HUES64 (cell line): ENCODE data around the gene CYBA.

Experiments used
- H3K27ac ChIP-seq: 2 replicates; pipeline ENCODE4 v1.7.0; 2013; ENCODE audit warnings: low read depth, low read length, inconsistent platforms
- H3K27me3 ChIP-seq: 2 replicates; pipeline ENCODE4 v1.6.1; 2013; ENCODE audit warnings: mild to moderate bottlenecking, low read length; ENCODE audit not compliant: insufficient read depth
- H3K36me3 ChIP-seq: 2 replicates; pipeline ENCODE4 v1.6.1; 2013; ENCODE audit warnings: mild to moderate bottlenecking, low read length; ENCODE audit not compliant: insufficient read depth
- H3K4me1 ChIP-seq: 2 replicates; pipeline ENCODE4 v1.6.1; 2013; ENCODE audit warnings: mild to moderate bottlenecking, low read length, moderate library complexity; ENCODE audit not compliant: insufficient read depth
- H3K4me3 ChIP-seq: 2 replicates; pipeline ENCODE4 v1.5.1; 2013; ENCODE audit warnings: mild to moderate bottlenecking, low read length, moderate library complexity
- H3K9ac ChIP-seq: 2 replicates; pipeline ENCODE4 v1.6.1; 2013; ENCODE audit warnings: mild to moderate bottlenecking, low read depth, low read length
- H3K9me3 ChIP-seq: 2 replicates; pipeline ENCODE4 v1.6.1; 2013; ENCODE audit warnings: low read depth, low read length; ENCODE audit not compliant: insufficient read depth
- WGBS: fragments of 150-250, 120-280 bp; methylation state at CpG from one replicate; pipeline ENCODE4 v1.1.7; 2013; ENCODE audit warnings: missing lambda C conversion rate; 5-methylcytosine and 5-hydroxymethylcytosine counted together

Gene CYBA

DNA sequence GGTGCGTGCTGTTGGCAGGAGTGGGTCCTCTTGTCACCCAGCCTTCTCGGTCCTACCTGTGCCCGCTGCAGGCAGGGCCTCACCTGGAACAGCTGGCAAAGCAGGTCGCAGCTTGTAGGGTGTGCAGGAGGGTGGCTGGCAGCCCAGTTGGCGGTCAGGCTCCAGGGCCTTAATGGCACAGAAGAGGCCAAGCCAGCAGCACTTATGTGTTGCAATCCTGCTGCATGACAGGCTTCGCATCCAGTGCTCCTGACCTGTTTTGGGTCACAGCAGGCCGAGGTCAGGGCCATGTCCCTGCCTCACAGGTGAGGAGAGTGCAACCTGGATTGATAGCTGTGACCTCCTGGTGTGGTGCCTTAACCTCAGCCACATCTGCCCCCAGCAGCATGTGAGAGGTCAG lies 48.8 kb downstream of the CYBA start:
- no peaks in the 10 kb centered on the region for H3K27me3 ChIP-seq
- no peaks in the 10 kb centered on the region for H3K9me3 ChIP-seq
- no peaks in the 10 kb centered on the region for H3K4me1 ChIP-seq
- H3K27ac ChIP-seq = no peak overlapping the region
- no peak overlapping the region for H3K9ac ChIP-seq
- H3K4me3 ChIP-seq = no peak overlapping the region
- peaks cover 82% of the 10 kb centered on the region for H3K36me3 ChIP-seq
- 88% methylated on average over 7 of the region's 7 CpGs for WGBS

DNA sequence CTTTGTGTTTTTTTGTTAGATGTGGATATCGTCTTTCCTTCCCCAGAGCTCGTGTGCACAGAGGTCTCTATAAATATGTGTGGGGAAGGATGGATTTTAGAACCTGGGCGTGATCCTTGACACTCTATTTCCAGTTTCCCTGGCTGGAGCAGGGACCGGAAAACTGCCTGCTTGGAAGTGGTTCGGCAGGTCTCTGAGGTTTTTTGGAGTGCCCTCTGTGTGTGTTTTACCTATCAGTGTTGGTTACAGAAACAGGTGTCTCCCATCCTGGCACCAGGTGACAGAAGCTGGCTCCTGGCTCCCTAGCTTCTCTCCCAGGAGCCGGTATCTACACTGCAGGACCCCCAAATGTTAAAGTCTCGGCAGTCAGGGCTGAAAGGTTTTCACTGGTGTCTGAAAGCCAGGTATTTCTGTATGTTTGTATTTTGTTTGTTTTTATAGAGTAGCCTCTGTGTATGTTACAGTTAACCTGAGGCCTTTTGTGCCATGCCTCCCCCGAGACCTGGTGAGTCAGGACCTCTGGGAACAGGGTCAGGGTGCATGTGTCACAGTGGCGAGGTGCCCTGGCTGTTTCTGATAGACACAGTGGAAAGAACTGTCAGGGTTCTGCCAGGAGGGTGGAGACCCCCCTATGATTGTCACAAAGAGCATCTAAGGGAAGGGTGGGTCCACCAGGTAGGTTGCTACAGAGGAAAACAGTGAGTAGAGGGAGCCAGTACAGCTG lies 49.4 kb downstream of the CYBA start:
- Histone ChIP-seq H3K4me3 (no peak overlapping the region), H3K4me1 (no peaks in the 10 kb centered on the region), H3K27ac (no peak overlapping the region), H3K36me3 (peaks cover 78% of the 10 kb centered on the region), H3K9me3 (no peaks in the 10 kb centered on the region), H3K9ac (no peak overlapping the region), H3K27me3 (no peaks in the 10 kb centered on the region)
- 88% methylated on average over 9 of the region's 9 CpGs for WGBS

DNA sequence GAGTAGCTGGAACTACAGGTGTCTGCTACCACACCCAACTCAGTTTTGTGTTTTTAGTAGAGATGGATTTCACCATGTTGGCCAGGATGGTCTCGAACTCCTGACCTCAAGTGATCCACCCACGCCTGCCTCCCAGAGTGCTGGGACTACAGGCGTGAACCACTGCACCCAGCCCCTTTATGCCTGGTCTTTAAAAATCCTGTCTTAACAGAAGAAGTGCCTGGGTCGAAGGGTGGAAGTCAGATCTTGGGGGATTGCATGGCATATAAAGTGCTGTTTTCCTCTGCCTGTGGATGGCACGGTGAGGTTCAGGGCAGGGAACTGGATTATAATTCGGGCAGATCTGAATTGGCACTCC lies 50.3 kb downstream of the CYBA start:
- Histone ChIP-seq H3K9ac (no peak overlapping the region; the same call in 1 of the 2 replicates), H3K36me3 (peaks cover 69% of the 10 kb centered on the region), H3K4me1 (no peaks in the 10 kb centered on the region), H3K9me3 (no peaks in the 10 kb centered on the region), H3K4me3 (no peak overlapping the region), H3K27me3 (no peaks in the 10 kb centered on the region), H3K27ac (no peak overlapping the region)
- WGBS = 98% methylated on average over 6 of the region's 6 CpGs

DNA sequence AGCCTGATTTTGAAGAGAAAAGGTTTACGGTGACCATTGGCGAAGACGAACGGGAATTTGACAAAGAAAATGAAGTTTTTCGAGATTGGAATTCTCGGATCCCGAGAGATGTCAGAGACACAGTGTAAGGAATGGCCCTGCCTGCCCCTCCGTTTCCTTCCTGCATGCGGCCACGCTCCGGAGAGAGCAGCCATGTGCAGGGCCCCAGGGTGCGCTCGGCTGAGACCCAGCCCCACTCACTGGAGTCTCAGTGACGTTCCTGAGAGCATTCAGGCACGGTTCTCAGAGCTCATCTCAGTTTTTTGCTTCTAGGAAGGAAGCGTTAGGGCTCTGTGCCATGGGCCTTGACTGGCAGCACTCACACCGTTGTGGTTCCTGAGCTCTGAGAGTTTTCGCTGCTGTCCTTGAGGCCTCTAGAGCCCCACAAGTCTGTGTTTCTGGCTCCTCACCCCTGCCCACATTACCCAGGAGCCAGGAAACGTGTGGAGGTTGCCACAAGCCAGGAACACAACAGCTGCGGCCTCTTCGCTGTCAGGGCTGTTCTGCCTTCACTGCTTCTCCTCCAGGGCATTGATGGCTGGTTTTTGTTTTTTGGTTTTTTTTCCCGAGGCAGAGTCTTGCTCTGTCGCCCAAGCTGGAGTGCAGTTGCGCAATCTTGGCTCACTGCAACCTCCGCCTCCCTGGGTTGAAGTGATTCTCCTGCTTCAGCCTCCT lies 50.9 kb downstream of the CYBA start:
- no peak overlapping the region for H3K9ac ChIP-seq
- H3K36me3 ChIP-seq = peaks cover 63% of the 10 kb centered on the region
- no peaks in the 10 kb centered on the region for H3K27me3 ChIP-seq
- H3K4me1 ChIP-seq = no peaks in the 10 kb centered on the region
- WGBS = 95% methylated on average over 25 of the region's 25 CpGs
- no peak overlapping the region for H3K27ac ChIP-seq
- H3K4me3 ChIP-seq = no peak overlapping the region
- H3K9me3 ChIP-seq = no peaks in the 10 kb centered on the region

DNA sequence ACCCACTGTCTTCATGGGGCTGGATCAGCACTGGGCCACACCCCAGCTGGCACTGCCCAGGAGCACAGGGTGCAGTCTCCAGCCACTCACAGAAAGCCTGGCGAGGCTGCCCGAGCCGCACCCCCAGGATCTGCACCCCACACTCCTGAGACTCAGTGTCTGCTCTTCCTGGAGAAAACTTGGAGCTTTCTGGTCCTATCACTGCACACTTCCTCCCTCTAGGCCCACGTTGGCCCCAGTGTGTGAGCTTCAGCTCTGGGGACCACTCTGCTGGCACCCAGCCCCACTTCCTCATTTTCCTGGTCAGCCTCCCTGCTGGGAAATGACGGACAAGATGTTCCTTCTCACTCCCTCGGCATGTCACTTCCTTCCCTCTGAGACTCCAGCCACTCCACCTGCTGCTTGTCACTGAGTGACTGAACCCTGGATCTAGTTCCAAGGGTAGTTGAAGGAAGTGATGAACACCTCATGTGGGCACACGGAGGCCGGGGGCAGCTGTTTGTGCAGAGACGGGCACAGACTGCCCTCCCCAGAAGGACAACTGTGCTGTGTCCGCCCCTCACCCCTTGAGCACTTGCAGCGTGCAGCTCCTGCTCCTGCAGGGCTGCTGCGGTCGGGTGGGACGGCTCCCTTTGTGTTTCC lies 51.6 kb downstream of the CYBA start:
- H3K9ac ChIP-seq = no peak overlapping the region
- H3K4me3 ChIP-seq = no peak overlapping the region
- no peaks in the 10 kb centered on the region for H3K9me3 ChIP-seq
- H3K4me1 ChIP-seq = no peaks in the 10 kb centered on the region
- WGBS = 93% methylated on average over 14 of the region's 14 CpGs
- H3K36me3 ChIP-seq = peaks cover 61% of the 10 kb centered on the region
- H3K27ac ChIP-seq = no peak overlapping the region
- no peaks in the 10 kb centered on the region for H3K27me3 ChIP-seq

DNA sequence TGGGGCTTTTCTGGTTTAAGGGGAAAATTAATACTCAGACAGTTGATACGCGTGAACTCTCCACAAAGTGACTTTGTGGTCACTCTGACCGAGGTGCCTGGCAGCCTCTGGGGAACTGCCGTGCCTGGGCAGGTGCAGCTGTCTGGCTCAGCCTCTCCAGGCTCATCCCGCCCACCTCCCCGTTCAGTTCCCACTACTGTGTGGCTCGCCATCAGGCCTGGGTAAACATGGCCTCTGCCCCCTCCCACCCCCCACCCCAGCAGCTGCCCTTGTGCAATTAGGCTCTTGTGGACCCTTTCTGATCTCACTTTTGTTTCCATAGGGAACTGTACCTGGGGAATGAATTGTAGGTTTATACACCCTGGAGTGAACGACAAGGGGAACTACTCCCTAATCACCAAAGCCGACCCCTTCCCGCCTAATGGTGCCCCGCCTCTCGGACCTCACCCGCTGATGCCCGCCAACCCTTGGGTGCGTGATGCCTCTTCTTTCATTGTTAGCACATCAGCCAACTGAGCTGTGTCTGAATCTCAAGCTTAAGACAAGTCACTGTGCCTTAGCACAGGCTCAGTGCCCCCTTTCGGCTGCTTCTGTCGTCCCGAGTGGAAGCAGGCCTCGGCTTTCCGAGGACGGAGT lies 52.9 kb downstream of the CYBA start:
- no peaks in the 10 kb centered on the region for H3K27me3 ChIP-seq
- H3K9ac ChIP-seq = no peak overlapping the region
- WGBS = 91% methylated on average over 21 of the region's 21 CpGs
- H3K9me3 ChIP-seq = no peaks in the 10 kb centered on the region
- H3K4me3 ChIP-seq = no peak overlapping the region
- peaks cover 68% of the 10 kb centered on the region for H3K36me3 ChIP-seq
- no peak overlapping the region for H3K27ac ChIP-seq
- no peaks in the 10 kb centered on the region for H3K4me1 ChIP-seq

DNA sequence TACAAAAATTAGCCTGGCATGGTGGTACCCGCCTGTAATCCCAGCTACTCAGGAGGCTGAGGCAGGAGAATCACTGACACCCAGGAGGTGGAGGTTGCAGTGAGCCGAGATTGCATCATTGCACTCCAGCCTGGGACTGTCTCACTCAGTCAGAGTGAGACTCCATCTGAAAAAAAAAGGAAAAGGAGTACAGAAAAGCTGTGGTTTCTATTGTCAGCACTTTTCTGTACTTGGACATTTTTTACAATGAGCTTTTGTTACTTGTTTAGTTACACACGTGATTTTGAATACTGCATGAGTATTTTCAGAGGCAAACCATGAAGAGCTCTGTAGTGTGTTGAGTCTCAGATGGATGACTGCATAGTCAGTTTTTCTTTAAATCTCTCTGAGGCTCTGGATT lies 54.4 kb downstream of the CYBA start:
- Histone ChIP-seq H3K4me3 (no peak overlapping the region), H3K4me1 (no peaks in the 10 kb centered on the region), H3K9me3 (no peaks in the 10 kb centered on the region), H3K27ac (no peak overlapping the region), H3K36me3 (peaks cover 58% of the 10 kb centered on the region), H3K27me3 (no peaks in the 10 kb centered on the region), H3K9ac (no peak overlapping the region)
- 94% methylated on average over 3 of the region's 3 CpGs for WGBS

DNA sequence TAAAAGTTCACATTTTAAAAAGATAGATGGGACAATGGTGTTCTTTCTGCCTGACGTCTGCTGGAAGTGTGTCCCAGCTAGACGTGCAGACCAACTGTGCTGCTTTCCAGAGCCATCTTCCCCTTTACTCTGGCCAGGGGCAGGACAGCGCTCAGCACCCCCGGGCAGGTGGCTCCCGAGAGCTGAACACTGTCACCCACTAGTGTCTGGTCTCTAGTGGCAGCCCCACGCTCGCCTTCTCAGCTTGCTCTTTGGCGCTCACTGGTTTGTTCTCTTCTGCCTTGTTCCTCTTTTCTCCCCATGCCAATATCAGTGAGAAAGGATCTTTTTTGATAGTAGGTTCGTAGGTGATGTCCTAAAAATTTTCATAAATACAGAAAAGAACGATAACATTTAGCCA lies 54.9 kb downstream of the CYBA start:
- no peak overlapping the region for H3K27ac ChIP-seq
- H3K36me3 ChIP-seq = peaks cover 53% of the 10 kb centered on the region
- no peak overlapping the region for H3K9ac ChIP-seq

DNA sequence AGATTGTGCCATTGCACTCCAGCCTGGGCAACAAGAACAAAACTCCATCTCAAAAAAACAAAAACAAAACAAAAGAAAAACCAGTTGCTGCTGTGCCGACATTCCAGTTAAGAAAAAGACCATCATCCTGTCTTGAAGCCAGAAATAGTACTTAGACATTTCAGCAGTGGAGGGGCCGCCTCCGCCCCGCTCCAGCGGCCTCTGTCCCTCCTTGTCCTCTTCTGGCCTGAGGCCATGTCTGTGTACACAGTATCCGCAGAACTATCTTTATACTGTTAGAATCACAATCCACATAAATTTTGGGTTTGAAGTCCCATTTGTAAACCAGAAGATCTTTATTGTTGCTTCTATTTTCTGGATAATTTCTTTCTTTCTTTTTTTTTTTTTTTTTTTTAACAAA lies 55.8 kb downstream of the CYBA start:
- 95% methylated on average over 6 of the region's 6 CpGs for WGBS
- peaks cover 51% of the 10 kb centered on the region for H3K36me3 ChIP-seq
- no peak overlapping the region for H3K27ac ChIP-seq
- no peaks in the 10 kb centered on the region for H3K4me1 ChIP-seq
- no peak overlapping the region for H3K4me3 ChIP-seq
- no peaks in the 10 kb centered on the region for H3K9me3 ChIP-seq
- no peak overlapping the region for H3K9ac ChIP-seq
- no peaks in the 10 kb centered on the region for H3K27me3 ChIP-seq

More for the DNA sequence above, 54.9 kb downstream of the CYBA start:
- Histone ChIP-seq H3K9me3 (no peaks in the 10 kb centered on the region), H3K27me3 (no peaks in the 10 kb centered on the region), H3K4me3 (no peak overlapping the region), H3K4me1 (no peaks in the 10 kb centered on the region)
- WGBS = 93% methylated on average over 9 of the region's 10 CpGs

DNA sequence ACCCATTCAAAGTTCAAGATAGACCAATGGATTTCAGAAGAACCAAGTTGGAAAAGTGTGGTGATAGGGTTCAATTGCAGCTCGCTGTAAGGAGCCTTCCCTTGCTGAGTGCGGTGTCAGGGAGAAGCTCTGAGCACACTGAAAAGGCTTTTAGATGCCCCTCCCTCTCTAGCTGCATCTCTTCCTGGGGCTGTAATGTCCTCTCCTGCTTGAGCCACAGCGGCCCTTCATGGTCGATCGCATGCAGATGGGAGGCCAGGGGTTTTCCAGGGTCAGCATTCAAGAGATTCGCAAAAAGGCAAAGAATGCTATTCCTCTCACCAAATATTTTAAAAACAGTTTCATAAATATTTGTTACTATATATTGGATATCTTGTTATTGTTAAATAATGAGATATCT lies 56.9 kb downstream of the CYBA start:
- Histone ChIP-seq H3K4me1 (no peaks in the 10 kb centered on the region), H3K27ac (no peak overlapping the region), H3K36me3 (peaks cover 51% of the 10 kb centered on the region), H3K4me3 (no peak overlapping the region), H3K9me3 (no peaks in the 10 kb centered on the region), H3K9ac (no peak overlapping the region), H3K27me3 (no peaks in the 10 kb centered on the region)
- WGBS = 88% methylated on average over 6 of the region's 6 CpGs

DNA sequence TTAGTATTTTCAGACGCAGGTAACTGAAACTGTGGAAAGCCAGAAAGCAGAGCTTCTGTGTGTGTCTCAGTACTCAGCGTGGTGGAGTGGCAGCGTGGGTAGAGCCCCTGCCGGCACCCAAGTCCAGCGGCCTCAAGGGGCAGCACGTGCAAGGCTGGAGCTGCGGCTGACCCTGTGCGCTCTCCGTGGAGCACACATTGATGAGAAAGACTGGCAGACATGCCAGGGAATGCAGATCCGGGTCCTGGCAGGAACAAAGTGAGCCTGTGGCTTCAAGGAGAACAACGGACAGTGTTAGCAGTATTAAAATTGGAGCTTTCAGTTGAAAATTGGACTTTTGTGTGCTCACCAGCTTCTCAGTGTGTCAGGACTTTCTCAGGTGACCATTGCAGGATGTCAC lies 57.4 kb downstream of the CYBA start:
- Histone ChIP-seq H3K9ac (no peak overlapping the region), H3K4me3 (no peak overlapping the region), H3K27ac (no peak overlapping the region), H3K4me1 (no peaks in the 10 kb centered on the region), H3K27me3 (no peaks in the 10 kb centered on the region), H3K36me3 (peaks cover 51% of the 10 kb centered on the region), H3K9me3 (no peaks in the 10 kb centered on the region)
- 94% methylated on average over 11 of the region's 11 CpGs for WGBS
